Keratinocyte (primary cell): ENCODE results near the gene MYT1.
"Not testable (repeated sequence)": the region's sequence is repeated elsewhere in the genome, so short reads cannot be mapped to it uniquely, and the experiment has no call there.

Experiments
- CTCF ChIP-seq, 3 experiments: IDR thresholded peaks in 1 of 3; conservative IDR thresholded peaks in 1 of 3; optimal IDR thresholded peaks in 1 of 3; 2 replicates in 2 of 3; 3 replicates in 1 of 3; pipeline versions ENCODE3 to v1.5.1; 2011; ENCODE audit warnings: low read length in 3 of 3, mild to moderate bottlenecking in 3 of 3, moderate library complexity in 2 of 3, control low read depth in 1 of 3, inconsistent platforms in 1 of 3; ENCODE audit not compliant: insufficient read depth in 2 of 3; ENCODE audit errors: extremely low read depth in 1 of 3
- EZH2 ChIP-seq: IDR thresholded peaks from one replicate; pipeline ENCODE4 v1.6.1; 2012; ENCODE audit warnings: inconsistent platforms, mild to moderate bottlenecking, low read length, moderate library complexity

- TF ChIP-seq EZH2; CTCF (optimal IDR thresholded peaks at IDR 0.05 in 1 of 3, IDR thresholded peaks at IDR 0.05 in 1 of 3, conservative IDR thresholded peaks at IDR 0.05 in 1 of 3; ENCODE audit: extremely low read depth in 1 of 3, insufficient read depth in 2 of 3, low read length in 3 of 3): not testable (repeated sequence)
These were observed 40.7 kb upstream of the MYT1 start for GRCh38 chr20:64123517-64123916.
